IPS-18c (cell line): ENCODE results near the gene C2orf72.
"Not testable (repeated sequence)": the region's sequence is repeated elsewhere in the genome, so short reads cannot be mapped to it uniquely, and the experiment has no call there.

Source experiments
- H3K4me3 ChIP-seq: 2 replicates; pipeline ENCODE4 v1.7.0; 2013; ENCODE audit warnings: low read depth, mild to moderate bottlenecking, low read length, moderate library complexity; ENCODE audit not compliant: insufficient read depth
- H3K9me3 ChIP-seq: one replicate; pipeline ENCODE4 v1.6.1; 2013; ENCODE audit warnings: mild to moderate bottlenecking, low read length, moderate library complexity; ENCODE audit not compliant: control insufficient read depth, insufficient read depth

Gene C2orf72

GRCh38 chr2:231037202-231037730, at the start of gene C2orf72:
TSS of gene C2orf72 (plus strand) at chr2:231037523. CDS start at chr2:231037566, 43 bp downstream.
- Histone ChIP-seq H3K4me3 (peak within 1 kb of the TSS; percentile 55), H3K9me3 (no peaks in the 10 kb centered on the region)

- Histone ChIP-seq H3K4me3 (no peak overlapping the region), H3K9me3 (no peaks in the 10 kb centered on the region)
These were observed 47.6 kb upstream of the C2orf72 start for GRCh38 chr2:230989731-230990130.

- Histone ChIP-seq H3K4me3 (no peak overlapping the region), H3K9me3 (no peaks in the 10 kb centered on the region)
These were observed 47.0 kb upstream of the C2orf72 start for GRCh38 chr2:230990131-230990898.

GRCh38 chr2:230990899-230991150, 46.5 kb upstream of the C2orf72 start:
- no peak overlapping the region for H3K4me3 ChIP-seq
- no peaks in the 10 kb centered on the region for H3K9me3 ChIP-seq

- H3K4me3 ChIP-seq = no peak overlapping the region
These were observed 45.7 kb upstream of the C2orf72 start for GRCh38 chr2:230991598-230991997.

GRCh38 chr2:230995821-230996220, 41.5 kb upstream of the C2orf72 start, which contains the start of gene SPATA3:
TSS of gene SPATA3 (plus strand) at chr2:230996121. CDS start at chr2:230996234, 113 bp downstream.
- no peaks in the 10 kb centered on the region for H3K9me3 ChIP-seq
- H3K4me3 ChIP-seq = no peak within 1 kb of the TSS

More at GRCh38 chr2:230991598-230991997, 45.7 kb upstream of the C2orf72 start:
- no peaks in the 10 kb centered on the region for H3K9me3 ChIP-seq

- no peak overlapping the region for H3K4me3 ChIP-seq
- H3K9me3 ChIP-seq = no peaks in the 10 kb centered on the region
These were observed 40.7 kb upstream of the C2orf72 start for GRCh38 chr2:230996661-230997060.

- H3K9me3 ChIP-seq = no peaks in the 10 kb centered on the region
These were observed 38.4 kb upstream of the C2orf72 start for GRCh38 chr2:230998882-230999281.

GRCh38 chr2:230999477-230999876, 37.8 kb upstream of the C2orf72 start:
- no peaks in the 10 kb centered on the region for H3K9me3 ChIP-seq
- H3K4me3 ChIP-seq = no peak overlapping the region

More at GRCh38 chr2:230998882-230999281, 38.4 kb upstream of the C2orf72 start:
- H3K4me3 ChIP-seq = no peak overlapping the region

GRCh38 chr2:231000211-231000904, 37.0 kb upstream of the C2orf72 start:
- Histone ChIP-seq H3K4me3 (no peak overlapping the region), H3K9me3 (no peaks in the 10 kb centered on the region)

GRCh38 chr2:231001036-231001435, 36.3 kb upstream of the C2orf72 start:
- no peaks in the 10 kb centered on the region for H3K9me3 ChIP-seq
- H3K4me3 ChIP-seq = no peak overlapping the region

- Histone ChIP-seq H3K9me3 (no peaks in the 10 kb centered on the region), H3K4me3 (no peak overlapping the region)
These were observed 35.4 kb upstream of the C2orf72 start for GRCh38 chr2:231001921-231002320.

GRCh38 chr2:231002641-231003040, 34.7 kb upstream of the C2orf72 start:
- Histone ChIP-seq H3K9me3 (no peaks in the 10 kb centered on the region), H3K4me3 (no peak overlapping the region)

GRCh38 chr2:231003186-231003585, 34.1 kb upstream of the C2orf72 start:
- Histone ChIP-seq H3K9me3 (no peaks in the 10 kb centered on the region), H3K4me3 (no peak overlapping the region)

GRCh38 chr2:231004930-231005329, 32.4 kb upstream of the C2orf72 start:
- H3K4me3 ChIP-seq, H3K9me3 ChIP-seq: not testable (repeated sequence)

GRCh38 chr2:231007286-231008098, 29.8 kb upstream of the C2orf72 start:
- H3K9me3 ChIP-seq = no peaks in the 10 kb centered on the region
- no peak overlapping the region for H3K4me3 ChIP-seq

- no peaks in the 10 kb centered on the region for H3K9me3 ChIP-seq
- no peak overlapping the region for H3K4me3 ChIP-seq
These were observed 29.2 kb upstream of the C2orf72 start for GRCh38 chr2:231008131-231008530.
